Measurements from ENCODE around the gene DMRTC1. TPM values are rescaled to one million over a fixed set of nuclear protein-coding genes. Genes with fewer than 3 reads are reported as not detected.
"Not testable (repeated sequence)": the region's sequence is repeated elsewhere in the genome, so short reads cannot be mapped to it uniquely, and the experiment has no call there.

DMRTC1 gene, protein sequence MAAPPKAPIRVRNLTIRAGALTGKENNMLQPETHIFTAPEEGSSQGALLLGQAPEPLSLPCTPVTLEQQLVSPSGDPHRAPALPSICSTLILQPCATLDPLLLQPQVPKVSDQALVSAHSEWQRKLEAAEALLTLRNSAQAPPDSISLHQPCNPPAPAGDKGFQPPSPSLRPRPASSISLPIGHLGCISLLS
- total RNA-seq (2014; rRNA removed): not detected in 2 replicates
- not detected for polyA plus RNA-seq (2012)

DNA sequence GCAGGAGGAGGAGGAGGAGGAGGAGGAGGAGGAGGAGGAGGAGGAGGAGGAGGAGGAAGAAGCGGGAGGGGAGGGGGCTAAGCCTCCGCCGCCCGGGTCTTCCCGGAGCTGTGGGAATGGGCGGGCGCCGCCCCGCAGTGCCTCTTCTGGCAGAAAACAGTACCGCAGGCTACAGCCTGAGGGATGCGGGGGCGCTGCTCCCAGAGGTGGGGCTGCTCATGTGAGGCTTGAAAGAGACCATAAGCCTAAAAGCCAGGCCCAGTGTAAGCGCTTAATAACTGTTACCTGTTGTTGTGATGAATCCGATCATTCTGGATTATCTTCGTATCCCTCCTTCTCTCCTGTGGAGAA lies at the start of gene DMRTC1:
Gene DMRTC1, minus strand, starts transcription at position 19 of the 351 bp plus-strand sequence. CDS start 68,143 bp downstream, outside the sequence.
- not testable (repeated sequence) for DNase-seq (ENCODE audit: low read depth)

DNA sequence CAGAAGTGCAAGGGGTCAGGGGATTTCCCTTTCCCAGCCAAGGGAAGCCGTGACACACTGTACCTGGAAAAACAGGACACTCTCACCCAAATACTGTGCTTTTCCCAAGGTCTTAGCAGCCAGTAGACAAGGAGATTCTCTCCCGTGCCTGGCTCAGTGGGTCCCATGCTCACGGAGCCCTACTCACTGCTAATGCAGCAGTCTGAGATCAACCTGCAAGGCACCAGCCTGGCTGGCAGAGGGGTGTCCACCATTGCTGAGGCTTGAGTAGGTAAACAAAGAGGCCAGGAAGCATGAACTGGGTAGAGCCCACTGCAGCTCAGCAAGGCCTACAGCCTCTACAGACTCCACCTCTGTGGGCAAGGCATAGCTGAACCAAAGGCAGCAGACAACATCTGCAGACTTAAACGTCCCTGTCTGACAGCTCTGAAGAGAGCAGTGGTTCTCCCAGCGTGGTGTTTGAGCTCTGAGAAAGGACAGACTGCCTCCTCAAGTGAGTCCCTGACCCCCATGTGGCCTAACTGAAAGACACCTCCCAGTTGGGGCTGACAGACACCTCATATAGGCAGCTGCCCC lies 37.3 kb upstream of the DMRTC1 start:
- DNase-seq (ENCODE audit: low read depth): not testable (repeated sequence)

DNA sequence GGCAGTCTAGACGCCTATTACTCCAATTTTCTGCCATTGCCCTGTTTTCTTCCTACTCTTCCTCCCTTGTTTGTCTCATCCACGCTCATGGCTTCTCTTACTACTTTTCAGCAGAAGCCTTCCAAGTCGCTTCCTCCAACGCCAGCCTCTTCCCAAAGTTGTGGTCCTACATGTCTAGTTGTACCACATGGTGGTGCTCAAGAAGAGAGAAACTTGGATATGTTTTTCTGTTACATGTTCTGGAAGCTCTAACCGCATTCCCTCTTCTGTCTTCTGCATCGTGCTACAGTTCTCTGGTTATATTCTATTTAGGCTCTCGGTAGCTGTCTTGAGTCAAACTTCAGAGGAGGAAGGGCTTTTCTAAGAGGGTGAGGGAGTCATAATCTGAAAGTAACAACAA lies 31.2 kb upstream of the DMRTC1 start:
- DNase-seq (ENCODE audit: low read depth): not testable (repeated sequence)

DNA sequence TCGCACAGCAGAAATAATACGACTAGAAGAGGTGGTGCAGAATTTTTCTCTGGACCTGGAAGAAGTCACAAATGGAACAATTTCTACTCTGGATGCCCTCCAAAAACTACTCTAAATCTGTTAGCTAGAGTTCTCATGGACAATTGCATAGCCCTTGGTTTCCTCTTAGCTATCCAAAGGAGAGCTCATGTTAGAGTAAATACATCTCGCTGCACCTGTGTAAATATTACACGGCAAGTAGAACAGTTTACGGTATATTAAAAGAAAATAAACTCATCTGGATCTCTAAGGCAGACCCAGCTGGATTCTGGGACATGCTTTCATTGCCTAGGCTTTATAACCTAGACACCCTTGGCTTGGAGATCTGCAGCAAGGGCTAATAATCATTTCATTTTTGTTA lies 28.2 kb upstream of the DMRTC1 start:
- not testable (repeated sequence) for DNase-seq (ENCODE audit: low read depth)

DNA sequence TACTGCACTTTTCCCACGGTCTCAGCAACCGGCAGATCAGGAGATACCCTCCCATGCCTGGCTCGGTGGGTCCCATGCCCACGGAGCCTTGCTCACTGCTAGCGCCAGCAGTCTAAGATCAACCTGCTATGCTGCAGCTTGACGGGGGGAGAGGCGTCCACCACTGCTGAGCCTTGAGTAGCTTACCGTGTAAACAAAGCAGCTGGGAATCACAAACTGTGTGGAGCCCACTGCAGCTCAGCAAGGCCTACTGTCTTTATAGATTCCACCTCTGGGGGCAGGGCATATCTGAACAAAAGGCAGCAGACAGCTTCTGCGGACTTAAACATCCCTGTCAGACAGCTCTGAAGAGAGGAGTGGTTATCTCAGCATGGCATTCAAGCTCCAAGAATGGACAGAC lies 16.3 kb upstream of the DMRTC1 start:
- not testable (repeated sequence) for DNase-seq (ENCODE audit: low read depth)

DNA sequence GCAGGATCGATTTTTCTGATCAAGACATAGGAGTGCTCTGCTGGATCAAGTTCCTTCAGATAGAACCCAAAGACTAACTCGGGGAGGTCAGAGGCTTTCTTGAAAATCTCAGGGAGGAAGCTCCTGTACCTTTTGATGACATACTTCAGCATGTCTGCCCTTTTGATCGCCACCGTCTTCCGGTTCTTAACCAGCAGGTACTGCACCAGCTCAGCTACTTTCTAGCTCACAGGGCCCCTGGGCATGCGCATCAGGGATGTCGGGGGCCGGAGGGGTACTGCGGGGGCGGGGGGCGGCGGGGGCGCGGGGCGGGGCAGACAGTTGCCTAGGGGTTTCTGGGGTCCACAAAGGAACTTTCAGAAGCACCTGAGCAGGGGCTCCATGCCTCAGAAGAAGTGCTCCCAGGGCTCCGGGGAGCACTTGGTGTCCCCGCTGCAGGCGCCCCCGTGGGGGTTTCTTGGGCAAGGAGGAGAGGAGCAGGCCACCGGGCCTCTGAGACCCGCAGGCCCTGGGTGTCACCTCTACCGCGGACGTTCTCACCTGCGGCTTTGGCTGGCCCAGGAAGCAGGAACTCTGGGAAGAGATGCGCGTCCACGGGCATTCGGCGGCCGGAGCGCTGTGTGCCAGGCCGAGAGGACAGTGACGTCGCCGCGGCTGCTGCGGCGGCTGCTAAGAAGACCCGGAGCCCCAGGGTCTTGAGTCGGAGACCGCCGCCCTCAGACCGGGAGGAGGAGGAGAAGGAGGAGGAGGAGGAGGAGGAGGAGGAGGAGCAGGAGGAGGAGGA lies 410 bp downstream of the DMRTC1 start:
- DNase-seq (ENCODE audit: low read depth): not testable (repeated sequence)

DNA sequence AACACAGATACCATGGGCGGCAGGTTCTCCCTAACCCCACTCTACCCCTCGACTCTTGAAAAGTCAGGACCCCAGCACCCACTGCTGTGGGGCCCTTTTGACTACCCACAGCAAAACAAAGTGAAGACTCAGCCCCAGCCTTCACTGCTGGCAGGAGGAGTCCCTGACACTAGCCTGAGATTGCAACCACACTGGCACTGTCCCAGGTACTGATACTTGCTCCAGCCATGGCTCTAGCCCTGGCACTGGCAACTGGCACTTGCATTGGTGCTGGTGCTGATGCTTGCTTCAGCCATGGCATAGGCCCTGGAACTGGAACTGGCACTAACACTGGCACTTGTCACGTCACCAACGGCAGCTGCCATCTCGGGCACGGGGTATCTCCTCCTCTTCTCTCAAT lies 1.4 kb downstream of the DMRTC1 start:
- not testable (repeated sequence) for DNase-seq (ENCODE audit: low read depth)

DNA sequence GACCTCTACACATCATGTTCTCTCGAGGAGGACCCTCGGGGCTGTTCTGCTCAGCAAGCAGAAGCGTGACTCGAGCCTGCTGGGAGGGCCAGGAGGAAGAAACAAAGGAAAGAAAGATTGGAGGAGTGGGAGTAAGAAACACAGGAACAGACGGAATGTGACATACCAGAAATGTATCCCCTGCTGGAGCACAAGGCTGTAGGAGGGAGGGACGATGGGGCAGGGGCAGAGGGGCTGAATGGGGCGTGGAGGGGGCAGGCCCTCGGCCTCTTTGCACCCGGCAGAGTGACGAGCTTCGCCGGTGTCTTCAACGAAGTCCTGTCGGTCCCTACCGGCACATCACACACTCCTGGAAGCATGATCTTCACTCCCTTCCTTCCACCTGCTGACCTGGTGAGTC lies 5.7 kb downstream of the DMRTC1 start, which contains the start of gene FAM236A:
Gene FAM236A, plus strand, starts transcription at position 301 of the 400 bp plus-strand sequence. Its CDS starts 57 bp downstream, at position 358.
- not testable (repeated sequence) for DNase-seq (ENCODE audit: low read depth)

DNA sequence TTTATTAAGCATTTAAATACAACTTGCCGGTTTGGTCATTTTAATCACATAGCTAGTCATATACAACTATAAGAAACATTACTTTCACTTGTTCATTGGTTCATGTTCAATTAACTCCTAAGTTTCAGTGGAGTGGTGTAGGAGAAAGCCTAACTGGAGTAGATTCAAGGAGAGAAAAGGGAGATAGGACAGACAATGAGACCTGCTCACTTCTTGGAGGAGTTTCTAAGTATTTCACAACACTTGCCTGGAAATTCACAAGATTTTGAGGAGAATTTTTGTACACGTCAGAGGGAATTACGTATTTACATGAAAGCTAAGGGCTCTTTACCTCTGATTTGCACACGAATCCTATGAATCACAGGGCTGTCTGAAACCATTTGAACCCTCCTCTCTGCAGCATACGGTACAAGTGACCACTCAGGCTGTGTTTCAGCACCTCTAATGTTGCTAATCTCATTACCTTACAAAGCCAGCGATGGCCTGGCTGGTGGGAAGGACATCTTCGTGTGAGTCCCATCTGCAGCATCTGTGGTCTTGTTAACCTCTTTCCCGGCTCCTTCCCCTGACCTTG lies 6.7 kb downstream of the DMRTC1 start:
- DNase-seq (ENCODE audit: low read depth): not testable (repeated sequence)

DNA sequence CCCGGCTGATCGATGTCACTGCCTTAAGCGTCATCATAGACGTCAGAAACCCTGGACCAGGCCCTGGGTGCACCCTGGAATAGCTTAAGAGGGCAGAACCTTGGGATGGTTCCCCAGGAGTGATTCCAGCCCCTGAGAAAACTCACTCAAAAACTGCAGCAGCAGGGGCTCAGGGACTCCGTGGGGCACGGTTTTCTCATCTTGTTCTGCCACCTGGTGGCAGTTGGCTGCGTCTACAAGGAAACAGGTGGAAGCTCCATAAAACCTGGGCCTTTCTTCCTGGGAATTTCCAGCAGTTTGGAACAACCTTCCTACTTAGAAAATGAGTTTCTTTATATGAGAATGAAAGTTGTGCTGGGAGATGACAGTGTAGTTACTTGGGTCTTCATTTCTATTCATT lies 7.2 kb downstream of the DMRTC1 start:
- DNase-seq (ENCODE audit: low read depth): not testable (repeated sequence)

DNA sequence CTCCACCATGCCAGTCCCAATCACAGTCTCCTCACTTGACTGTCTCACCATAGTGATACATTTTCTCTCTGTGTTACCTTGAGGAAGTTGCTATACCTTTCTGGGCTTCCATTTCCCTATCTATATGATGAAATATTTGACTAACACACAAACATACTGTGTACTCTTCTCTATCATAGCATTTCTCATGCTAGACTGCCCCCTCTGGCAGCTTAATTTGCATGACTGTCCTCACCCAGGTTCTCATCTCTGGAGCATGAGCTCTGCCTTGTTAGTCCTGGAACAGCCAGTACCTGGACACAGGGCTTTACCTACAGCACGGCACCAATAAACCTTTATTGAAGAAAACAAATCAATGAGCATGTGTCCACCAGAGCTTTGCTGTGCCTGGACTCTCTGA lies 11.4 kb downstream of the DMRTC1 start:
- not testable (repeated sequence) for DNase-seq (ENCODE audit: low read depth)

DNA sequence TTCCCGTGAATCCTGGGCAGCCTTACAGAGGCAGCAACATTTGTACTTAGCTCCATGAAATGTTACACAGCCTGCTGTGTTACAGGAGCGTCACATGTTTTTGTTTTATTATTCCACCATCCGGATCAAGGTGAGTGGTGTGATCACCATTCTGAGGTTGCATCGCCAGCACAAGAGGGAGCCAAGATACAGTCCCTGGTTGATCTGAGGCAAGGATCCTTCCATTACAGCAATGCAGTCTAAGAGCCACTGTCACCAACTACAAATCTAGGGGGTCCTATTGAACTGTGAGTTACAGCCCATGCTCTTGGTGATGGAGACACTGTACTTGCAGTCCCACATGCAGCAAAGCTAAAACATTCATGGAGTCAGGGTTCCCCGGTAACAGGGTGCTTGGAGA lies 27.5 kb downstream of the DMRTC1 start:
- DNase-seq (ENCODE audit: low read depth): not testable (repeated sequence)

DNA sequence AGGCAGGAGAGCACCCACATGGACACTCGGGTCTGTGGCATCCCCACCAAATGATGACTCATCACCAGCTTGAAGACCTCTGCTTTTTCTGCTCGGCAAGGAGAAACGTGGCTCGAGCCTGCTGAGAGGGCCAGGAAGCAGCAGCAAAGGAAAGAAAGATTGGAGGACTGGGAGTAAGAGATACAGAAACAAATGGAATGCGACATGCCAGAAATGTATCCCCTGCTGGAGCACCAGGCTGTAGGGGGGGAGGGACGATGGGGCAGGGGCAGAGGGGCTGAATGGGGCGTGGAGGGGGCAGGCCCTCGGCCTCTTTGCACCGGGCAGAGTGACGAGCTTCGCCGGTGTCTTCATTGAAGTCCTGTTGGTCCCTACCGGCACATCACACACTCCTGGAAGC lies 31.3 kb downstream of the DMRTC1 start, which contains the start of gene FAM236C:
Gene FAM236C, plus strand, starts transcription at position 301 of the 400 bp plus-strand sequence. CDS start 100 bp downstream, outside the sequence.
- not testable (repeated sequence) for DNase-seq (ENCODE audit: low read depth)

DNA sequence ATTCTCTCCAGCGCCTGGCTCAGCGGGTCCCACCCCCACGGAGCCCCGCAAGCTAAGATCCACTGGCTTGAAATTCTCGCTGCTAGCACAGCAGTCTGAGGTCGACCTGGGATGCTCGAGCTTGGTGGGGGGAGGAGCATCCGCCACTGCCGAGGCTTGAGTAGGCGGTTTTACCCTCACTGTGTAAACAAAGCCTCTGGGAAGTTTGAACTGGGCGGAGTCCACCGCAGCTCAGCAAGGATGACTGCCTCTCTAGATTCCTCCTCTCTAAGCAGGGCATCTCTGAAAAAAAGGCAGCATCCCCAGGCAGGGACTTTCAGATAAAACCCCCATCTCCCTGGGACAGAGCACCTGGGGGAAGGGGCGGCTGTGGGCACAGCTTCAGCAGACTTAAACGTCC lies 53.9 kb downstream of the DMRTC1 start:
- DNase-seq (ENCODE audit: low read depth): not testable (repeated sequence)

DNA sequence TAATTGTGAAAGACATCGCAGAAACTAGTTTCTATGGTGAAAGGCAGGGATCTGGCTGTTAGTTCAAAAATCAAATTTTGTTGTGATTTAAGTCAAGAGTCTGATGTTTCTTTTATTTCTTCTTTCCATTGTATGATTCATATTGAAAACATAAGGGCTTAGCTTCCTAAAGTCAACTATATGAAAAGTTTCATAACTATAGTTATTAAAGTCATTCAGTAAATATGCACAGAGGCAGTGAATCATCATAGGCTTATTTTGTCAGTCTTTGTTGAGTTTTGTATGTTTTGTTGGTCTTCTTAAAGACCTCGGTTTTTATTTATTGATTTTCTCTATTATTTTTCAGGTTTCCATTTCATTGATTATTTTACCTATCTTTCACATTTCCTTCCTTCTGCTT lies 60.7 kb downstream of the DMRTC1 start:
- not testable (repeated sequence) for DNase-seq (ENCODE audit: low read depth)

DNA sequence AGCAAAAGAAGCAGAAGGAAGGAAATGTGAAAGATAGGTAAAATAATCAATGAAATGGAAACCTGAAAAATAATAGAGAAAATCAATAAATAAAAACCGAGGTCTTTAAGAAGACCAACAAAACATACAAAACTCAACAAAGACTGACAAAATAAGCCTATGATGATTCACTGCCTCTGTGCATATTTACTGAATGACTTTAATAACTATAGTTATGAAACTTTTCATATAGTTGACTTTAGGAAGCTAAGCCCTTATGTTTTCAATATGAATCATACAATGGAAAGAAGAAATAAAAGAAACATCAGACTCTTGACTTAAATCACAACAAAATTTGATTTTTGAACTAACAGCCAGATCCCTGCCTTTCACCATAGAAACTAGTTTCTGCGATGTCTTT lies 106.1 kb downstream of the DMRTC1 start:
- DNase-seq (ENCODE audit: low read depth): not testable (repeated sequence)

DNA sequence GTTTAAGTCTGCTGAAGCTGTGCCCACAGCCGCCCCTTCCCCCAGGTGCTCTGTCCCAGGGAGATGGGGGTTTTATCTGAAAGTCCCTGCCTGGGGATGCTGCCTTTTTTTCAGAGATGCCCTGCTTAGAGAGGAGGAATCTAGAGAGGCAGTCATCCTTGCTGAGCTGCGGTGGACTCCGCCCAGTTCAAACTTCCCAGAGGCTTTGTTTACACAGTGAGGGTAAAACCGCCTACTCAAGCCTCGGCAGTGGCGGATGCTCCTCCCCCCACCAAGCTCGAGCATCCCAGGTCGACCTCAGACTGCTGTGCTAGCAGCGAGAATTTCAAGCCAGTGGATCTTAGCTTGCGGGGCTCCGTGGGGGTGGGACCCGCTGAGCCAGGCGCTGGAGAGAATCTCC lies 112.9 kb downstream of the DMRTC1 start:
- DNase-seq (ENCODE audit: low read depth): not testable (repeated sequence)

Other genes starting within 250 kb of the DMRTC1 start
- gene PHKA1, start 229.5 kb downstream of the DMRTC1 start, total RNA-seq (2014; rRNA removed): 19.6 and 20.6 TPM in 2 replicates
- not detected in 2 replicates for gene DMRTC1B, start 166.9 kb downstream of the DMRTC1 start, total RNA-seq (2014; rRNA removed)
- not detected in 2 replicates for gene FAM236B, start 161.2 kb downstream of the DMRTC1 start, total RNA-seq (2014; rRNA removed)
- gene FAM236D, start 135.6 kb downstream of the DMRTC1 start, total RNA-seq (2014; rRNA removed): not detected in 2 replicates
- not detected in 2 replicates for gene FAM236C, start 31.2 kb downstream of the DMRTC1 start, total RNA-seq (2014; rRNA removed)
- not detected in 2 replicates for gene FAM236A, start 5.6 kb downstream of the DMRTC1 start, total RNA-seq (2014; rRNA removed)
- not detected in 2 replicates for gene PABPC1L2B, start 59.1 kb upstream of the DMRTC1 start, total RNA-seq (2014; rRNA removed)
- not detected in 2 replicates for gene PABPC1L2A, start 135.7 kb upstream of the DMRTC1 start, total RNA-seq (2014; rRNA removed)

Measured in LHCN-M2 (cell line).